ENCODE measurements around the gene C12orf75. TPM values are rescaled to one million over a fixed set of nuclear protein-coding genes. Genes with fewer than 3 reads are reported as not detected.
"Not testable (repeated sequence)": the region's sequence is repeated elsewhere in the genome, so short reads cannot be mapped to it uniquely, and the experiment has no call there.

Gene C12orf75
- total and polyA plus RNA-seq, 5 donors from 2014 or later = 53.0 to 184 (median 86.1) TPM

GRCh38 chr12:105332286-105332685 is 1.8 kb downstream of the C12orf75 start:
- H3K36me3 Mint-ChIP-seq; ATAC-seq (ENCODE audit: low read depth in 2 of 2); H3K27me3 Mint-ChIP-seq; H3K9me3 Mint-ChIP-seq; H3K36me3 ChIP-seq (ENCODE audit: control insufficient read depth, insufficient read depth, low read length); H3K9me3 ChIP-seq (ENCODE audit: control insufficient read depth in 2 of 2, low read length in 2 of 2); DNase-seq; H3K27me3 ChIP-seq (ENCODE audit: control insufficient read depth, insufficient read depth, low read length): not testable (repeated sequence)
- Mint-ChIP-seq H3K4me3 (peak overlapping the region; percentile 90 to 96 (median 96)), H3K4me1 (peaks cover 33 to 73% (median 47%) of the 10 kb centered on the region in 4 donors), H3K27ac (peak overlapping the region; percentile 58 to 78 (median 65))
- Histone ChIP-seq H3K27ac (ENCODE audit: insufficient read depth, low read length, poor library complexity, severe bottlenecking) (peak overlapping the region; percentile 79), H3K4me1 (ENCODE audit: control insufficient read depth, insufficient read depth, low read length, poor library complexity, severe bottlenecking) (peaks cover 39% of the 10 kb centered on the region), H3K4me3 (ENCODE audit: low read depth, low read length) (peak overlapping the region; percentile 80)

- Histone ChIP-seq H3K9me3 (ENCODE audit: control insufficient read depth in 2 of 2, low read length in 2 of 2) (no peaks in the 10 kb centered on the region), H3K27ac (ENCODE audit: insufficient read depth, low read length, poor library complexity, severe bottlenecking) (no peak overlapping the region), H3K36me3 (ENCODE audit: control insufficient read depth, insufficient read depth, low read length) (no peaks in the 10 kb centered on the region), H3K27me3 (ENCODE audit: control insufficient read depth, insufficient read depth, low read length) (no peaks in the 10 kb centered on the region), H3K4me3 (ENCODE audit: low read depth, low read length) (peak overlapping the region; percentile 39), H3K4me1 (ENCODE audit: control insufficient read depth, insufficient read depth, low read length, poor library complexity, severe bottlenecking) (peaks cover 39% of the 10 kb centered on the region)
- DNase-seq (no peak), ATAC-seq (ENCODE audit: low read depth in 2 of 2) (no peak)
- Mint-ChIP-seq H3K36me3 (peaks cover 12% of the 10 kb centered on the region), H3K4me1 (peaks cover 39 to 74% (median 48%) of the 10 kb centered on the region in 4 donors), H3K9me3 (peaks cover 0 to 1% (median 0%) of the 10 kb centered on the region in 7 donors), H3K27me3 (peaks cover 8% of the 10 kb centered on the region), H3K4me3 (peak overlapping the region; percentile 26 to 96 (median 67)), H3K27ac (peak overlapping the region in 1 of 3 donors; percentile 81)
These were observed 2.4 kb downstream of the C12orf75 start for GRCh38 chr12:105332925-105333324.

DNA sequence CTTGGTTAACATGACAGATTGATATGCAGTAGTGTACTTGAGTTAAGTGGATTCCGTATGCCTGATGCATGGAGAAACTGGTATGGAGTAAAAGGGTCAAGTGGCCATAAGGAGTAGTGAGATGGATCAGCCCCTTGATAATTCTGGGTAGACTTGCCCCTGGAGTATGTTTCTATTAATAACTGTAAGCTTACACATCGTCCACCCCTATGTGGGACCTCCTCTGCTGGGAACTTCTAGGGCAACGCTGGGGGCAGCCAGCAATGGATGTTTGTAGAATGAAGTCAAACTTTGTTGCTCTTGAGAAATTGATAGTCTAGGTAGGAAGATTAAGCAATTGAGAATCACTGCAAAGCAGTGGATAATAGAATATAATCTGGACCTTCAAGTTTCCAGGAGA is 3.5 kb downstream of the C12orf75 start:
- Mint-ChIP-seq H3K27me3 (peaks cover 8% of the 10 kb centered on the region), H3K4me1 (peaks cover 36 to 69% (median 39%) of the 10 kb centered on the region in 4 donors), H3K27ac (no peak overlapping the region), H3K9me3 (peaks cover 0 to 1% (median 0%) of the 10 kb centered on the region in 7 donors), H3K4me3 (peak overlapping the region in 2 of 4 donors; percentile 59 to 96), H3K36me3 (peaks cover 16% of the 10 kb centered on the region)
- H3K9me3 ChIP-seq (ENCODE audit: control insufficient read depth in 2 of 2, low read length in 2 of 2) = no peaks in the 10 kb centered on the region
- no peaks in the 10 kb centered on the region for H3K27me3 ChIP-seq (ENCODE audit: control insufficient read depth, insufficient read depth, low read length)
- no peak overlapping the region for H3K27ac ChIP-seq (ENCODE audit: insufficient read depth, low read length, poor library complexity, severe bottlenecking)
- H3K4me1 ChIP-seq (ENCODE audit: control insufficient read depth, insufficient read depth, low read length, poor library complexity, severe bottlenecking) = peaks cover 35% of the 10 kb centered on the region
- DNase-seq (no peak), ATAC-seq (ENCODE audit: low read depth in 2 of 2) (no peak)
- no peaks in the 10 kb centered on the region for H3K36me3 ChIP-seq (ENCODE audit: control insufficient read depth, insufficient read depth, low read length)
- no peak overlapping the region for H3K4me3 ChIP-seq (ENCODE audit: low read depth, low read length)

GRCh38 chr12:105334582-105334981 is 4.1 kb downstream of the C12orf75 start:
- Histone ChIP-seq H3K36me3 (ENCODE audit: control insufficient read depth, insufficient read depth, low read length) (no peaks in the 10 kb centered on the region), H3K27me3 (ENCODE audit: control insufficient read depth, insufficient read depth, low read length) (no peaks in the 10 kb centered on the region), H3K27ac (ENCODE audit: insufficient read depth, low read length, poor library complexity, severe bottlenecking) (no peak overlapping the region), H3K4me1 (ENCODE audit: control insufficient read depth, insufficient read depth, low read length, poor library complexity, severe bottlenecking) (peaks cover 33% of the 10 kb centered on the region), H3K4me3 (ENCODE audit: low read depth, low read length) (no peak overlapping the region), H3K9me3 (ENCODE audit: control insufficient read depth in 2 of 2, low read length in 2 of 2) (no peaks in the 10 kb centered on the region)
- Mint-ChIP-seq H3K4me3 (peak overlapping the region in 1 of 4 donors; percentile 96), H3K27me3 (peaks cover 8% of the 10 kb centered on the region), H3K9me3 (peaks cover 0 to 1% (median 0%) of the 10 kb centered on the region in 7 donors), H3K36me3 (peaks cover 16% of the 10 kb centered on the region), H3K27ac (no peak overlapping the region), H3K4me1 (peaks cover 33 to 65% (median 38%) of the 10 kb centered on the region in 4 donors)
- no peak for ATAC-seq (ENCODE audit: low read depth in 2 of 2)
- DNase-seq = no peak

DNA sequence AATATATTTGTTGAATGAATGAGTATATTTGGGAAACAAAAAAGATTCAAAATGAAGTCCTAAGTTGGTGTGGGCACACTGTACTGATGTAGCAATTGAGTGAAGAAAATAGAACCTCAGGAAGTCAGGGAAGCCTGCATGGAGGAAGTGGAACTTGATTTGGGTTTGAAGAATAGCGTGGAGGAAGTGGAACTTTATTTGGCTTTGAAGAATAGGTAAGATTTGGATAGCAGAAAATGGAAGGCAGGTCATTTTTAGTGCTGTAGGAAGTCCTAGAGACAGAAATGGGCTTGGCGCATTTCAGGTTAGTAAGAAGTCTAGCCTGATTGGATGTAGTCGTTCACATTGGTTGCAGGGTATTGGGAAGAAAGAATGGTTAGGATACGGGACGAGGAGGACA is 5.4 kb downstream of the C12orf75 start:
- H3K4me1 ChIP-seq (ENCODE audit: control insufficient read depth, insufficient read depth, low read length, poor library complexity, severe bottlenecking) = peaks cover 25% of the 10 kb centered on the region
- no peaks in the 10 kb centered on the region for H3K27me3 ChIP-seq (ENCODE audit: control insufficient read depth, insufficient read depth, low read length)
- H3K4me3 ChIP-seq (ENCODE audit: low read depth, low read length) = no peak overlapping the region
- Mint-ChIP-seq H3K27ac (peak overlapping the region in 1 of 3 donors; percentile 72), H3K27me3 (peaks cover 8% of the 10 kb centered on the region), H3K9me3 (peaks cover 0 to 6% (median 4%) of the 10 kb centered on the region in 7 donors), H3K4me3 (peak overlapping the region in 2 of 4 donors; percentile 17 to 96), H3K36me3 (peaks cover 21% of the 10 kb centered on the region), H3K4me1 (peaks cover 32 to 62% (median 33%) of the 10 kb centered on the region in 4 donors)
- H3K9me3 ChIP-seq (ENCODE audit: control insufficient read depth in 2 of 2, low read length in 2 of 2) = peaks cover 3 to 4% of the 10 kb centered on the region in 2 experiments
- ATAC-seq (ENCODE audit: low read depth in 2 of 2) = no peak
- H3K27ac ChIP-seq (ENCODE audit: insufficient read depth, low read length, poor library complexity, severe bottlenecking) = no peak overlapping the region
- DNase-seq = no peak
- H3K36me3 ChIP-seq (ENCODE audit: control insufficient read depth, insufficient read depth, low read length) = peaks cover 4% of the 10 kb centered on the region

GRCh38 chr12:105336411-105336810 is 5.9 kb downstream of the C12orf75 start:
- ATAC-seq (ENCODE audit: low read depth in 2 of 2) (no peak), DNase-seq (no peak)
- Mint-ChIP-seq H3K4me3 (no peak overlapping the region), H3K27me3 (peaks cover 8% of the 10 kb centered on the region), H3K27ac (no peak overlapping the region), H3K4me1 (peaks cover 29 to 60% (median 33%) of the 10 kb centered on the region in 4 donors), H3K9me3 (peaks cover 0 to 9% (median 5%) of the 10 kb centered on the region in 7 donors), H3K36me3 (peaks cover 25% of the 10 kb centered on the region)
- no peak overlapping the region for H3K27ac ChIP-seq (ENCODE audit: insufficient read depth, low read length, poor library complexity, severe bottlenecking)
- no peaks in the 10 kb centered on the region for H3K27me3 ChIP-seq (ENCODE audit: control insufficient read depth, insufficient read depth, low read length)
- H3K4me1 ChIP-seq (ENCODE audit: control insufficient read depth, insufficient read depth, low read length, poor library complexity, severe bottlenecking) = peaks cover 21% of the 10 kb centered on the region
- H3K36me3 ChIP-seq (ENCODE audit: control insufficient read depth, insufficient read depth, low read length) = peaks cover 5% of the 10 kb centered on the region
- H3K9me3 ChIP-seq (ENCODE audit: control insufficient read depth in 2 of 2, low read length in 2 of 2) = peaks cover 3 to 5% of the 10 kb centered on the region in 2 experiments
- H3K4me3 ChIP-seq (ENCODE audit: low read depth, low read length) = no peak overlapping the region

GRCh38 chr12:105337391-105337790 is 6.9 kb downstream of the C12orf75 start:
- Mint-ChIP-seq H3K4me3 (no peak overlapping the region), H3K9me3 (peaks cover 1 to 10% (median 5%) of the 10 kb centered on the region in 7 donors), H3K27ac (no peak overlapping the region)

GRCh38 chr12:105338966-105339365 is 8.5 kb downstream of the C12orf75 start:
- Histone ChIP-seq H3K36me3 (ENCODE audit: control insufficient read depth, insufficient read depth, low read length) (peaks cover 5% of the 10 kb centered on the region), H3K4me1 (ENCODE audit: control insufficient read depth, insufficient read depth, low read length, poor library complexity, severe bottlenecking) (no peaks in the 10 kb centered on the region), H3K4me3 (ENCODE audit: low read depth, low read length) (no peak overlapping the region), H3K27me3 (ENCODE audit: control insufficient read depth, insufficient read depth, low read length) (no peaks in the 10 kb centered on the region), H3K9me3 (ENCODE audit: control insufficient read depth in 2 of 2, low read length in 2 of 2) (peaks cover 3 to 5% of the 10 kb centered on the region in 2 experiments), H3K27ac (ENCODE audit: insufficient read depth, low read length, poor library complexity, severe bottlenecking) (no peak overlapping the region)
- ATAC-seq (ENCODE audit: low read depth in 2 of 2) (no peak), DNase-seq (no peak)
- Mint-ChIP-seq H3K27ac (no peak overlapping the region), H3K27me3 (peaks cover 4% of the 10 kb centered on the region), H3K4me3 (no peak overlapping the region), H3K9me3 (peaks cover 1 to 10% (median 5%) of the 10 kb centered on the region in 7 donors), H3K4me1 (peaks cover 14 to 46% (median 24%) of the 10 kb centered on the region in 4 donors), H3K36me3 (peaks cover 31% of the 10 kb centered on the region)

More at GRCh38 chr12:105337391-105337790, 6.9 kb downstream of the C12orf75 start:
- ATAC-seq (ENCODE audit: low read depth in 2 of 2) = no peak
- DNase-seq = no peak
- Histone ChIP-seq H3K36me3 (ENCODE audit: control insufficient read depth, insufficient read depth, low read length) (peaks cover 5% of the 10 kb centered on the region), H3K4me1 (ENCODE audit: control insufficient read depth, insufficient read depth, low read length, poor library complexity, severe bottlenecking) (peaks cover 11% of the 10 kb centered on the region), H3K27ac (ENCODE audit: insufficient read depth, low read length, poor library complexity, severe bottlenecking) (peak overlapping the region; percentile 27), H3K4me3 (ENCODE audit: low read depth, low read length) (no peak overlapping the region), H3K27me3 (ENCODE audit: control insufficient read depth, insufficient read depth, low read length) (no peaks in the 10 kb centered on the region), H3K9me3 (ENCODE audit: control insufficient read depth in 2 of 2, low read length in 2 of 2) (peaks cover 3 to 5% of the 10 kb centered on the region in 2 experiments)
- Mint-ChIP-seq H3K4me1 (peaks cover 23 to 54% (median 30%) of the 10 kb centered on the region in 4 donors), H3K36me3 (peaks cover 31% of the 10 kb centered on the region), H3K27me3 (peaks cover 8% of the 10 kb centered on the region)
